OCI-LY7 (cell line): ENCODE data around the gene SLC37A2. TPM values are rescaled to one million over a fixed set of nuclear protein-coding genes. Genes with fewer than 3 reads are reported as not detected.

Experiments
- BruUV-seq: library from RNA; stranded (reverse); fragments of 400-500 nt; replicated peaks from 2 replicates; lab custom pipeline; 2021; lab: Mats Ljungman, UMichigan
- CTCF ChIA-PET: fragments of 300-600 bp; sonication (Branson Sonifier 250); formaldehyde crosslinking; loops from one replicate; lab custom pipeline; 2022; ENCODE audit warnings: antibody characterized with exemption; ENCODE audit not compliant: unreplicated experiment; lab: Charles Lee
- POLR2A ChIA-PET: fragments of 300-600 bp; sonication (Branson Sonifier 250); formaldehyde crosslinking; loops from one replicate; lab custom pipeline; 2022; ENCODE audit warnings: antibody characterized with exemption; lab: Charles Lee
- DNase-seq: peaks from one replicate; pipeline ENCODE4 v3.0.0-alpha.2; 2015; ENCODE audit warnings: low spot score
- H2AFZ ChIP-seq: fragments of 200-600 bp; sonication (generic), shearing (Covaris generic); 2 replicates; pipeline ENCODE4 v1.6.1; 2014; ENCODE audit warnings: mild to moderate bottlenecking, antibody characterized with exemption, low read length, moderate library complexity
- H3K27ac ChIP-seq: fragments of 200-600 bp; sonication (generic); 2 replicates; pipeline ENCODE4 v1.5.1; 2014; ENCODE audit warnings: mixed run types, low read depth, mild to moderate bottlenecking, moderate library complexity, low read length, inconsistent platforms; ENCODE audit not compliant: poor library complexity, severe bottlenecking
- H3K36me3 ChIP-seq: fragments of 200-600 bp; sonication (generic); 2 replicates; pipeline ENCODE4 v1.6.1; 2014; ENCODE audit warnings: mild to moderate bottlenecking, antibody characterized with exemption, low read length, moderate library complexity, mixed read lengths; ENCODE audit not compliant: insufficient read depth
- H3K4me1 ChIP-seq: fragments of 200-600 bp; sonication (generic); 2 replicates; pipeline ENCODE4 v1.5.1; 2014; ENCODE audit warnings: mild to moderate bottlenecking, low read length; ENCODE audit not compliant: insufficient read depth, poor library complexity, severe bottlenecking
- H3K4me2 ChIP-seq: fragments of 200-600 bp; sonication (generic); 2 replicates; pipeline ENCODE4 v1.6.1; 2014; ENCODE audit warnings: mild to moderate bottlenecking, low read length
- H3K4me3 ChIP-seq: fragments of 200-600 bp; sonication (generic); 2 replicates; pipeline ENCODE4 v1.5.1; 2014; ENCODE audit warnings: mild to moderate bottlenecking, low read depth, low read length; ENCODE audit not compliant: poor library complexity, severe bottlenecking
- H3K79me2 ChIP-seq: fragments of 200-600 bp; sonication (generic); 2 replicates; pipeline ENCODE4 v1.6.1; 2016; ENCODE audit warnings: low read depth, mild to moderate bottlenecking, low read length, moderate library complexity, mixed read lengths; ENCODE audit not compliant: insufficient read depth
- H3K9me2 ChIP-seq: fragments of 200-600 bp; sonication (generic); 2 replicates; pipeline ENCODE4 v1.6.1; 2016; ENCODE audit warnings: mild to moderate bottlenecking, low read length, mixed read lengths; ENCODE audit not compliant: insufficient read depth
- H3K9me3 ChIP-seq: fragments of 200-600 bp; sonication (generic); 2 replicates; pipeline ENCODE4 v1.6.1; 2014; ENCODE audit warnings: mild to moderate bottlenecking, mixed run types, low read length, mixed read lengths
- H4K20me1 ChIP-seq: fragments of 200-600 bp; sonication (generic); 2 replicates; pipeline ENCODE4 v1.6.1; 2014; ENCODE audit warnings: mild to moderate bottlenecking, antibody characterized with exemption, low read length, moderate library complexity, mixed read lengths; ENCODE audit not compliant: insufficient read depth
- CTCF ChIP-seq: fragments of 200-600 bp; sonication (generic); conservative IDR thresholded peaks from 2 replicates; pipeline ENCODE4 v1.5.1; 2014; ENCODE audit warnings: mild to moderate bottlenecking, antibody characterized with exemption, low read length, moderate library complexity, mixed read lengths
- EZH2phosphoT487 ChIP-seq: fragments of 200-600 bp; sonication (generic); IDR thresholded peaks from 2 replicates; pipeline ENCODE4 v1.6.1; 2018; ENCODE audit warnings: low read depth, borderline replicate concordance, mild to moderate bottlenecking, mixed run types, antibody characterized with exemption, low read length, moderate library complexity, mixed read lengths
- intact Hi-C: fragments of 100-400 bp; cut with micrococcal nuclease; formaldehyde crosslinking; loops from one replicate; pipeline ENCODE4 v1.10.0; 2022; ENCODE audit not compliant: unreplicated experiment
- total RNA-seq, 2 experiments: library from RNA; depleted of rRNA in 1 of 2; stranded (reverse); fragments of >200 nt in 1 of 2; shearing (Covaris generic) in 1 of 2; gene quantifications; 2 replicates each; pipeline ENCODE4 v1.2.3, GENCODE V29; 2014 to 2022

Gene SLC37A2
- total RNA-seq, 2 experiments from 2014 or later = 0.57 to 0.93 TPM

GRCh38 chr11:125082040-125082439 is 18.9 kb downstream of the SLC37A2 start:
- no peaks in the 10 kb centered on the region for H3K9me3 ChIP-seq
- H3K79me2 ChIP-seq = no peaks in the 10 kb centered on the region
- ChIA-PET CTCF (no interaction called here), POLR2A (interaction anchor here (1.3 to 1.4 kb wide), 2 partner anchors 9 to 30 kb away, joined by 4 to 9 read pairs; partner anchors contain the start of gene TMEM218)
- H3K36me3 ChIP-seq = no peaks in the 10 kb centered on the region
- intact Hi-C loops = no loop called here
- H3K4me3 ChIP-seq = no peak overlapping the region
- no peaks in the 10 kb centered on the region for H4K20me1 ChIP-seq
- no peak for TF ChIP-seq CTCF
- TF ChIP-seq EZH2phosphoT487 = no peak
- no peak for DNase-seq
- BruUV-seq = no TSS peak
- no peak overlapping the region for H3K4me2 ChIP-seq
- H3K27ac ChIP-seq = no peak overlapping the region
- H3K4me1 ChIP-seq = no peaks in the 10 kb centered on the region
- no peak overlapping the region for H2AFZ ChIP-seq
- no peaks in the 10 kb centered on the region for H3K9me2 ChIP-seq

- H3K36me3 ChIP-seq = no peaks in the 10 kb centered on the region
- H3K9me3 ChIP-seq = no peaks in the 10 kb centered on the region
- POLR2A ChIA-PET = interaction anchor here (1.0 to 1.4 kb wide), 4 partner anchors 10 to 269 kb away, joined by 3 to 9 read pairs (median 4); partner anchors contain the start of gene TMEM218
- no peak overlapping the region for H3K4me2 ChIP-seq
- no peak overlapping the region for H2AFZ ChIP-seq
- intact Hi-C loops = no loop called here
- no peak overlapping the region for H3K4me3 ChIP-seq
- no peaks in the 10 kb centered on the region for H3K79me2 ChIP-seq
- no peaks in the 10 kb centered on the region for H3K4me1 ChIP-seq
- no peaks in the 10 kb centered on the region for H4K20me1 ChIP-seq
- no TSS peak for BruUV-seq
- TF ChIP-seq CTCF = no peak
- DNase-seq = no peak
- no peak overlapping the region for H3K27ac ChIP-seq
- H3K9me2 ChIP-seq = no peaks in the 10 kb centered on the region
- CTCF ChIA-PET = interaction anchor here (1.4 kb wide), 1 partner anchor 42 kb away, joined by 4 read pairs; no protein-coding TSS in a partner anchor
These were observed 19.7 kb downstream of the SLC37A2 start for GRCh38 chr11:125082611-125083311.
